Left ventricle myocardium inferior (tissue), 1 donor: Measurements from ENCODE around the gene HOXC10. TPM values are rescaled to one million over a fixed set of nuclear protein-coding genes. Genes with fewer than 3 reads are reported as not detected.

Experiments
- DNase-seq: peaks from one replicate; pipeline ENCODE4 v3.0.0-alpha.2; 2020
- H3K27ac ChIP-seq: fragments of 200-600 bp; replicated peaks from 2 replicates; pipeline ENCODE4 v1.8.0; 2021
- H3K27me3 ChIP-seq: fragments of 200-600 bp; 2 replicates; pipeline ENCODE4 v1.8.0; 2021; ENCODE audit warnings: low read depth
- H3K36me3 ChIP-seq: fragments of 200-600 bp; 2 replicates; pipeline ENCODE4 v1.8.0; 2021
- H3K4me1 ChIP-seq: fragments of 200-600 bp; 2 replicates; pipeline ENCODE4 v1.8.0; 2021
- H3K4me3 ChIP-seq: fragments of 200-600 bp; 2 replicates; pipeline ENCODE4 v1.8.0; 2021; ENCODE audit warnings: mild to moderate bottlenecking, moderate library complexity
- H3K9me3 ChIP-seq: fragments of 200-600 bp; replicated peaks from 2 replicates; pipeline ENCODE4 v1.8.0; 2021
- CTCF ChIP-seq: fragments of 200-600 bp; IDR thresholded peaks from 2 replicates; pipeline ENCODE4 v1.8.0; 2021; ENCODE audit warnings: antibody characterized with exemption, mild to moderate bottlenecking, borderline replicate concordance
- intact Hi-C: fragments of 100-400 bp; cut with micrococcal nuclease; formaldehyde crosslinking; loops from one replicate; pipeline ENCODE4 v1.11.0; 2022
- total RNA-seq: library from RNA; stranded (reverse); fragmentation: NEBNext Ultra II Directional; extraction: Animal tissue kit (Norgen Biotek cat#: 25700); gene quantifications from one replicate; pipeline ENCODE4 v1.2.1, GENCODE V29; 2021
- donor health status: DM: no; HTN: yes; CAD: no; lungs with severe emphysema.

HOXC10 gene
- total RNA-seq, 1 donor from 2014 or later, result not detected

- Histone ChIP-seq H3K4me1 (peaks cover 12% of the 10 kb centered on the region), H3K9me3 (no peaks in the 10 kb centered on the region), H3K36me3 (no peaks in the 10 kb centered on the region), H3K4me3 (no peak overlapping the region), H3K27ac (no peak overlapping the region), H3K27me3 (peaks cover 100% of the 10 kb centered on the region)
- no peak for TF ChIP-seq CTCF
- no peak for DNase-seq
- intact Hi-C loops, result no loop called here
These were observed 35.1 kb upstream of the HOXC10 start for GRCh38 chr12:53949631-53950436.

GRCh38 chr12:53950437-53950773, 34.5 kb upstream of the HOXC10 start:
- Histone ChIP-seq H3K9me3 (no peaks in the 10 kb centered on the region), H3K4me3 (no peak overlapping the region), H3K4me1 (peaks cover 12% of the 10 kb centered on the region), H3K36me3 (no peaks in the 10 kb centered on the region), H3K27me3 (peaks cover 100% of the 10 kb centered on the region), H3K27ac (no peak overlapping the region)
- DNase-seq, result no peak
- intact Hi-C loops, result no loop called here
- no peak for TF ChIP-seq CTCF

- intact Hi-C loops, result no loop called here
- Histone ChIP-seq H3K27me3 (peaks cover 100% of the 10 kb centered on the region), H3K27ac (no peak overlapping the region), H3K4me1 (peaks cover 12% of the 10 kb centered on the region), H3K4me3 (no peak overlapping the region), H3K36me3 (no peaks in the 10 kb centered on the region), H3K9me3 (no peaks in the 10 kb centered on the region)
- TF ChIP-seq CTCF, result no peak
- no peak for DNase-seq
These were observed 34.0 kb upstream of the HOXC10 start for GRCh38 chr12:53950789-53951576.

GRCh38 chr12:53951577-53952334, 33.2 kb upstream of the HOXC10 start:
- Histone ChIP-seq H3K27ac (no peak overlapping the region), H3K9me3 (no peaks in the 10 kb centered on the region), H3K4me1 (peaks cover 12% of the 10 kb centered on the region), H3K27me3 (peaks cover 100% of the 10 kb centered on the region), H3K36me3 (no peaks in the 10 kb centered on the region), H3K4me3 (no peak overlapping the region)
- no peak for TF ChIP-seq CTCF
- intact Hi-C loops, result no loop called here
- no peak for DNase-seq

- TF ChIP-seq CTCF, result no peak
- no peaks in the 10 kb centered on the region for H3K36me3 ChIP-seq
- no peaks in the 10 kb centered on the region for H3K9me3 ChIP-seq
- no peak overlapping the region for H3K27ac ChIP-seq
- DNase-seq, result no peak
- H3K4me1 ChIP-seq, result peaks cover 12% of the 10 kb centered on the region
- no peak overlapping the region for H3K4me3 ChIP-seq
- H3K27me3 ChIP-seq, result peaks cover 100% of the 10 kb centered on the region
- intact Hi-C loops, result no loop called here
These were observed 32.6 kb upstream of the HOXC10 start for GRCh38 chr12:53952335-53952694.
